HG03025 (cell line): ENCODE measurements around the gene DIAPH1.
A peak's percentile ranks its signal among the peaks of the same experiment; 100 is the strongest.

Experiments used
- ATAC-seq: cut with Tn5 transposase; IDR thresholded peaks from one replicate; pipeline ENCODE4 v1.9.1; 2021; ENCODE audit warnings: mild to moderate bottlenecking, moderate library complexity; ENCODE audit not compliant: unreplicated experiment, low FRiP score

DIAPH1 gene

GRCh38 chr5:141567513-141568117, 51.2 kb downstream of the DIAPH1 start:
- ATAC-seq = no peak

GRCh38 chr5:141565826-141566570, 52.8 kb downstream of the DIAPH1 start:
- no peak for ATAC-seq

- peak; percentile 85 for ATAC-seq
Observed at GRCh38 chr5:141564216-141564692, 54.5 kb downstream of the DIAPH1 start.

- ATAC-seq = no peak
Observed at GRCh38 chr5:141560725-141561483, 57.9 kb downstream of the DIAPH1 start.

- ATAC-seq = no peak
Observed at GRCh38 chr5:141560151-141560550, 58.6 kb downstream of the DIAPH1 start.

- no peak for ATAC-seq
Observed at GRCh38 chr5:141559461-141559860, 59.3 kb downstream of the DIAPH1 start.

- no peak for ATAC-seq
Observed at GRCh38 chr5:141558150-141558549, 60.6 kb downstream of the DIAPH1 start.

- ATAC-seq = no peak
Observed at GRCh38 chr5:141557681-141558136, 61.1 kb downstream of the DIAPH1 start.

- ATAC-seq = no peak
Observed at GRCh38 chr5:141547921-141548320, 70.9 kb downstream of the DIAPH1 start.

- no peak for ATAC-seq
Observed at GRCh38 chr5:141547488-141547887, 71.3 kb downstream of the DIAPH1 start.

GRCh38 chr5:141543053-141543452, 75.7 kb downstream of the DIAPH1 start:
- no peak for ATAC-seq

- no peak for ATAC-seq
Observed at GRCh38 chr5:141534492-141535213, 84.1 kb downstream of the DIAPH1 start.

GRCh38 chr5:141533897-141534296, 84.9 kb downstream of the DIAPH1 start:
- no peak for ATAC-seq

- no peak for ATAC-seq
Observed at GRCh38 chr5:141532726-141533125, 86.1 kb downstream of the DIAPH1 start.

- peak; percentile 50 for ATAC-seq
Observed at GRCh38 chr5:141529873-141530272, 88.9 kb downstream of the DIAPH1 start.

GRCh38 chr5:141529002-141529401, 89.8 kb downstream of the DIAPH1 start:
- no peak for ATAC-seq

GRCh38 chr5:141528291-141528984, 90.4 kb downstream of the DIAPH1 start:
- ATAC-seq = no peak

- ATAC-seq = no peak
Observed at GRCh38 chr5:141527426-141527825, 91.4 kb downstream of the DIAPH1 start.

- ATAC-seq = no peak
Observed at GRCh38 chr5:141525653-141526052, 93.1 kb downstream of the DIAPH1 start.
